ENCODE data around the gene STPG3. TPM values are rescaled to one million over a fixed set of nuclear protein-coding genes. Genes with fewer than 3 reads are reported as not detected.

Gene STPG3
- total and polyA plus RNA-seq, 4 experiments from 2014 or later, result not detected

DNA sequence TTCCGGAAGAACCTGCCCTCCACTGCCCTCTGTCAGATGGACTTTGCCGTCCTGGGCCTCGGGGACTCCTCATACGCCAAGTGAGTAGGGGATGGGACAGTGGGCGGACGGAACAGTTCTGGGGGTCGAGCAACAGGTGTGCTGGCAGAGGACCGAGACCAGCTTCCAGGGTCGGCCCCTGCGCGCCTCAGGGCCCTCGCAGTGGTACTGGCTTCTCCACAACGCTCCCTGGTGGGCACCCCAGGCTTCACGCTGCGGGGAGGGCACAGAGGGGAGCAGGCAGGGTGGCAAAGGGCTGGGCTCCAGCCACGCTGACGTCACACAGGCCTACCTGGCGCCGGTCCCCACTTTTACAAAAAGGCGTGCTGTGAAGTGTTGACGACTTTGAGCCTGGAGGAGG, 38.6 kb upstream of the STPG3 start:
- H3K4me3 Mint-ChIP-seq, result no peak overlapping the region
- H3K27me3 Mint-ChIP-seq, result no peaks in the 10 kb centered on the region
- intact Hi-C loops (cut with micrococcal nuclease), result no loop called here
- no peak overlapping the region for H3K27ac Mint-ChIP-seq
- Histone ChIP-seq H3K27ac (ENCODE audit: low read depth, low read length) (no peak overlapping the region), H3K4me3 (ENCODE audit: low read length in 2 of 2) (no peak overlapping the region), H3K27me3 (ENCODE audit: insufficient read depth, low read length) (no peaks in the 10 kb centered on the region), H3K9me3 (ENCODE audit: control insufficient read depth in 1 of 2, low read length in 2 of 2) (no peaks in the 10 kb centered on the region), H3K4me1 (ENCODE audit: insufficient read depth, low read length) (no peaks in the 10 kb centered on the region), H3K36me3 (ENCODE audit: insufficient read depth, low read length) (no peaks in the 10 kb centered on the region)
- no peak for DNase-seq
- peaks cover under 1 to 7% (median 5%) of the 10 kb centered on the region in 4 donors for H3K4me1 Mint-ChIP-seq
- peaks cover 2 to 6% of the 10 kb centered on the region in 2 donors for H3K36me3 Mint-ChIP-seq
- ChIA-PET POLR2A (ENCODE audit: partially characterized antibody) (no interaction called here), CTCF (ENCODE audit: partially characterized antibody) (no interaction called here)
- no peaks in the 10 kb centered on the region for H3K9me3 Mint-ChIP-seq

DNA sequence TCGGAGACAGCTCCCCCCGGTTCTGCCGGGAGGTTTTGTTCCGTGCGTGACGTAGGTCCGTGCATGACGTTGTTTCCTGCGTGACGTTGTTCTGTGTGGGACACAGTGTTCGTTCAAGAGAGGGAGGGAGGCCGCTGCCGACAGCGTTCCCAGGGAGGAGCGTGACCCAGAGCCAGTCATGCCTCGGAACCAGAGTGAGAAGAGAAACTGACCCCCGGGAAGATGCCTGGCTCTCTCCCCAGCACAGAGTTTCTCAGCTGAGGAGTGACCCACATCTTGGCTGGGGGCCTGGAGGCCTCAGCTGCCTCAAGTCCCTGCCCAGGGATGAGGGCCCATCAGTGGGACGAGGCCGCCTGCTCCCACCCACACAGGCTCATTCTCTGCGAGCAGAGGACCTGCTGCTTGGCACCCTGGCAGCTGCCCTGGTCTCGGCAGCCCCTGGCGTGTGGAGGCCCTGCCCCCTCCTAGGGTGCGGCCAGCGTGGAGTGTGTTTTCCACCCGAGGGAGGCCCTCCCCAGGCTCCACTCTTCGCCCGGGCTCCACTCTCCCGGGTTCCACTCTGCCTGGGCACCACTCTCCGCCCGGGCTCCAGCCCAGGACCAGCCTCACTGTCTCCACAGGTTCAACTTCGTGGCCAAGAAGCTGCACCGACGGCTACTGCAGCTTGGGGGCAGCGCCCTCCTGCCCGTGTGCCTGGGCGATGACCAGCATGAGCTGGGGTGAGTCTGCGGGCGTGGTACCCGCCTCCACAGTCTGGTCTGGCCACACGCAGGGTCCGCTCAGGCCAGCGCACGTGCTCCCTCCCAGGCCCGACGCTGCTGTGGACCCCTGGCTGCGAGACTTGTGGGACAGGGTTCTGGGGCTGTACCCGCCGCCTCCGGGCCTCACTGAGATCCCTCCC, 37.7 kb upstream of the STPG3 start:
- H3K27me3 ChIP-seq (ENCODE audit: insufficient read depth, low read length), result no peaks in the 10 kb centered on the region
- no peaks in the 10 kb centered on the region for H3K36me3 ChIP-seq (ENCODE audit: insufficient read depth, low read length)
- intact Hi-C loops (cut with micrococcal nuclease), result no loop called here
- Mint-ChIP-seq H3K9me3 (no peaks in the 10 kb centered on the region), H3K4me3 (no peak overlapping the region), H3K36me3 (peaks cover 0 to 4% of the 10 kb centered on the region in 2 donors), H3K27ac (peak overlapping the region in 1 of 7 donors; percentile 27), H3K27me3 (no peaks in the 10 kb centered on the region), H3K4me1 (peaks cover 0 to 4% (median 2%) of the 10 kb centered on the region in 4 donors)
- H3K27ac ChIP-seq (ENCODE audit: low read depth, low read length), result no peak overlapping the region
- DNase-seq, result no peak
- POLR2A ChIA-PET (ENCODE audit: partially characterized antibody), result interaction anchor here (1.6 kb wide), 1 partner anchor 8 kb away, joined by 7 read pairs; the partner anchor contains the start of genes NDOR1 and TMEM203
- no peaks in the 10 kb centered on the region for H3K4me1 ChIP-seq (ENCODE audit: insufficient read depth, low read length)
- H3K9me3 ChIP-seq (ENCODE audit: control insufficient read depth in 1 of 2, low read length in 2 of 2), result no peaks in the 10 kb centered on the region
- CTCF ChIA-PET (ENCODE audit: partially characterized antibody), result no interaction called here
- H3K4me3 ChIP-seq (ENCODE audit: low read length in 2 of 2), result no peak overlapping the region

DNA sequence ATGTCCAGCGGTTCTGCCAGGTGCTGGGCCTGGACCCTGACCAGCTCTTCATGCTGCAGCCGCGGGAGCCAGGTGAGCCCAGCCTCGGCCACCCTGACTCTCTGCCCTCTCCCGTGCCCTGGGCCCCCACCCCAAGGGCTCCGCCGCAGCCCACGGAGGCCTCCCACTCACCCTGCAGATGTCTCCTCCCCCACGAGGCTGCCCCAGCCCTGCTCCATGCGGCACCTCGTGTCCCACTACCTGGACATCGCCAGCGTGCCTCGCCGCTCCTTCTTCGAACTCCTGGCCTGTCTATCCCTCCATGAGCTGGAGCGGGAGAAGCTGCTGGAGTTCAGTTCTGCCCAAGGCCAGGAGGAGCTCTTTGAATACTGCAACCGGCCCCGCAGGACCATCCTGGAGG, 36.5 kb upstream of the STPG3 start:
- H3K27me3 Mint-ChIP-seq, result no peaks in the 10 kb centered on the region
- CTCF ChIA-PET (ENCODE audit: partially characterized antibody), result interaction anchor here (3.0 kb wide), 1 partner anchor 22 kb away, joined by 10 read pairs; no protein-coding TSS in a partner anchor
- H3K4me1 Mint-ChIP-seq, result peaks cover 0 to 1% (median 0%) of the 10 kb centered on the region in 4 donors
- H3K36me3 Mint-ChIP-seq, result no peaks in the 10 kb centered on the region
- H3K9me3 Mint-ChIP-seq, result no peaks in the 10 kb centered on the region
- H3K4me1 ChIP-seq (ENCODE audit: insufficient read depth, low read length), result no peaks in the 10 kb centered on the region
- no peak for DNase-seq
- no peaks in the 10 kb centered on the region for H3K36me3 ChIP-seq (ENCODE audit: insufficient read depth, low read length)
- intact Hi-C loops (cut with micrococcal nuclease), result no loop called here
- H3K4me3 ChIP-seq (ENCODE audit: low read length in 2 of 2), result no peak overlapping the region
- H3K9me3 ChIP-seq (ENCODE audit: control insufficient read depth in 1 of 2, low read length in 2 of 2), result no peaks in the 10 kb centered on the region
- POLR2A ChIA-PET (ENCODE audit: partially characterized antibody), result interaction anchor here (1.6 kb wide), 1 partner anchor 9 kb away, joined by 7 read pairs; the partner anchor contains the start of genes NDOR1 and TMEM203
- no peak overlapping the region for H3K4me3 Mint-ChIP-seq
- no peak overlapping the region for H3K27ac ChIP-seq (ENCODE audit: low read depth, low read length)
- H3K27ac Mint-ChIP-seq, result peak overlapping the region in 1 of 7 donors; percentile 27
- no peaks in the 10 kb centered on the region for H3K27me3 ChIP-seq (ENCODE audit: insufficient read depth, low read length)

DNA sequence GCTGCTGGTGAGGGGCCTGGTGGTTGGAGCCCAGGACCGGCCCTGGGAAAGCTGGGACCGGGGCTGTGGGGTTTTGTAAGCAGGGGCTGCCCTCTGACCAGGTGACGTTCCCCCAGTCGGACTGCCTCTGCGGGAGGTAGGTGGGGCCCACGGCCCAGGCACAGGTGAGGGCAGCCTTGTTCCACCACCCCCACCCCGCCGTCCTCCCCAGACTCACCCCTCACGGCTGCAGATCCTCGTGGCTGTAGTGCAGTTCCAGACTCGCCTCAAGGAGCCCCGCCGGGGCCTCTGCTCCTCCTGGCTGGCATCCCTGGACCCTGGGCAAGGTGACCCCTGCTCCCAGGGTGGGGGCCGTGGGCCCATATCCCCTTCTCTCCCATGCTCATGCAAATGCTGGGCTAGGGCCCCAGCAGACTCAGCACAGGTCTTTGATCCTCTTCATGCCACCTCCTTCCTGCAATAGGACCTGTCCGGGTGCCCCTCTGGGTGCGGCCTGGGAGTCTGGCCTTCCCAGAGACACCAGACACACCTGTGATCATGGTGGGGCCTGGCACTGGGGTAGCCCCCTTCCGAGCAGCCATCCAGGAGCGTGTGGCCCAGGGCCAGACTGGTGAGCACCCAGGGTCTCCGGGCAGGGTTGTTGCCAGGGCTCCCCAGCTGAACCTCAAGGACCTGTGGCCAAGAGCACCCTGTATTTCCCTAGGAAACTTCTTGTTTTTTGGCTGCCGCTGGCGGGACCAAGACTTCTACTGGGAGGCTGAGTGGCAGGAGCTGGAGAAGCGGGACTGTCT, 35.7 kb upstream of the STPG3 start:
- DNase-seq, result no peak
- Mint-ChIP-seq H3K9me3 (no peaks in the 10 kb centered on the region), H3K4me1 (peaks cover 0 to 1% (median 0%) of the 10 kb centered on the region in 4 donors), H3K27me3 (no peaks in the 10 kb centered on the region), H3K27ac (peak overlapping the region in 1 of 7 donors; percentile 27), H3K4me3 (no peak overlapping the region), H3K36me3 (no peaks in the 10 kb centered on the region)
- no peaks in the 10 kb centered on the region for H3K4me1 ChIP-seq (ENCODE audit: insufficient read depth, low read length)
- CTCF ChIA-PET (ENCODE audit: partially characterized antibody), result interaction anchor here (1.6 to 3.0 kb wide), 2 partner anchors 21 to 24 kb away, joined by 4 to 10 read pairs; no protein-coding TSS in a partner anchor
- H3K4me3 ChIP-seq (ENCODE audit: low read length in 2 of 2), result no peak overlapping the region
- POLR2A ChIA-PET (ENCODE audit: partially characterized antibody), result interaction anchor here (0.8 to 1.6 kb wide), 2 partner anchors 10 to 30 kb away, joined by 3 to 7 read pairs; partner anchors contain the start of genes NDOR1 and TMEM203
- H3K9me3 ChIP-seq (ENCODE audit: control insufficient read depth in 1 of 2, low read length in 2 of 2), result no peaks in the 10 kb centered on the region
- no peaks in the 10 kb centered on the region for H3K36me3 ChIP-seq (ENCODE audit: insufficient read depth, low read length)
- H3K27me3 ChIP-seq (ENCODE audit: insufficient read depth, low read length), result no peaks in the 10 kb centered on the region
- H3K27ac ChIP-seq (ENCODE audit: low read depth, low read length), result no peak overlapping the region
- intact Hi-C loops (cut with micrococcal nuclease), result no loop called here

DNA sequence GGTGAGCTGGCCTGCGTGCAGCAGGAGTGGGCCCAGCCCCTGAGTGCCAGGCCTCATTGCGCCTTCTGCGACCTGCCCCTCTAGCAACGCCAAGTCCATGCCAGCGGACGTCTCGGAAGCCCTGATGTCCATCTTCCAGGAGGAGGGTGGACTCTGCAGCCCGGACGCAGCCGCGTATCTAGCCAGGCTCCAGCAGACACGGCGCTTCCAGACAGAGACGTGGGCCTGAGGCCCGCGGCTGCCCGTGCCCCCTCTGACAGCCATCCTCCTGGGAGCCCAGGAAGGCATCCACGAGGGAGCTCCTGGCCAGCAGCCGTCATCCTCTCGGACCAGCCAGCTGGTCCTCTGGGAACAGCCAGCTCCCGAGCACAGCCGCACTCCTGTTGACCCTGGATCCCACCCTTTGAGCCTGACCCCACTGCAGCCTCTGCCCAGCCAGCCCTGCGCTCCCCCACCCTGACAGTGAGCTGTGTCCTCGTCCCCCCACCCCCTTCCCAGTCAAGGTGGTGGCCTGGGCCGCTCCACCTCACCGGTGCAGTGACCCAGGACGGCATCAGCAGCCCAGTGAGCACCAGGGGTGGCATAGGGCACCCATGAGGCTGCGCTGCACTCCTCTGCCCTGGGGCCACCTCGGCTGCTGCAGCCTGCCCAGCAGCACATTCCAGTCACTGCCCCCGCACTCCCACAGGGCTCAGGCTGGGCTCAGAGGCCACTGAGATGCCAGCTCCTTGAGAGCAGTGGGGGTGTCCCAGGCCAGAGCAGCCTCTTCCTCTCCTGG, 34.7 kb upstream of the STPG3 start:
- H3K9me3 Mint-ChIP-seq, result no peaks in the 10 kb centered on the region
- no peaks in the 10 kb centered on the region for H3K4me1 Mint-ChIP-seq
- intact Hi-C loops (cut with micrococcal nuclease), result no loop called here
- H3K36me3 Mint-ChIP-seq, result no peaks in the 10 kb centered on the region
- Histone ChIP-seq H3K4me3 (ENCODE audit: low read length in 2 of 2) (no peak overlapping the region), H3K4me1 (ENCODE audit: insufficient read depth, low read length) (no peaks in the 10 kb centered on the region), H3K27me3 (ENCODE audit: insufficient read depth, low read length) (no peaks in the 10 kb centered on the region), H3K27ac (ENCODE audit: low read depth, low read length) (no peak overlapping the region), H3K9me3 (ENCODE audit: control insufficient read depth in 1 of 2, low read length in 2 of 2) (no peaks in the 10 kb centered on the region), H3K36me3 (ENCODE audit: insufficient read depth, low read length) (no peaks in the 10 kb centered on the region)
- H3K27me3 Mint-ChIP-seq, result no peaks in the 10 kb centered on the region
- ChIA-PET POLR2A (ENCODE audit: partially characterized antibody) (interaction anchor here (0.8 to 2.0 kb wide), 3 partner anchors 16 to 104 kb away, joined by 3 to 7 read pairs (median 3); partner anchors contain the start of gene TPRN), CTCF (ENCODE audit: partially characterized antibody) (interaction anchor here (1.6 to 3.0 kb wide), 2 partner anchors 20 to 25 kb away, joined by 4 to 10 read pairs; no protein-coding TSS in a partner anchor)
- no peak overlapping the region for H3K27ac Mint-ChIP-seq
- no peak overlapping the region for H3K4me3 Mint-ChIP-seq
- DNase-seq, result no peak

DNA sequence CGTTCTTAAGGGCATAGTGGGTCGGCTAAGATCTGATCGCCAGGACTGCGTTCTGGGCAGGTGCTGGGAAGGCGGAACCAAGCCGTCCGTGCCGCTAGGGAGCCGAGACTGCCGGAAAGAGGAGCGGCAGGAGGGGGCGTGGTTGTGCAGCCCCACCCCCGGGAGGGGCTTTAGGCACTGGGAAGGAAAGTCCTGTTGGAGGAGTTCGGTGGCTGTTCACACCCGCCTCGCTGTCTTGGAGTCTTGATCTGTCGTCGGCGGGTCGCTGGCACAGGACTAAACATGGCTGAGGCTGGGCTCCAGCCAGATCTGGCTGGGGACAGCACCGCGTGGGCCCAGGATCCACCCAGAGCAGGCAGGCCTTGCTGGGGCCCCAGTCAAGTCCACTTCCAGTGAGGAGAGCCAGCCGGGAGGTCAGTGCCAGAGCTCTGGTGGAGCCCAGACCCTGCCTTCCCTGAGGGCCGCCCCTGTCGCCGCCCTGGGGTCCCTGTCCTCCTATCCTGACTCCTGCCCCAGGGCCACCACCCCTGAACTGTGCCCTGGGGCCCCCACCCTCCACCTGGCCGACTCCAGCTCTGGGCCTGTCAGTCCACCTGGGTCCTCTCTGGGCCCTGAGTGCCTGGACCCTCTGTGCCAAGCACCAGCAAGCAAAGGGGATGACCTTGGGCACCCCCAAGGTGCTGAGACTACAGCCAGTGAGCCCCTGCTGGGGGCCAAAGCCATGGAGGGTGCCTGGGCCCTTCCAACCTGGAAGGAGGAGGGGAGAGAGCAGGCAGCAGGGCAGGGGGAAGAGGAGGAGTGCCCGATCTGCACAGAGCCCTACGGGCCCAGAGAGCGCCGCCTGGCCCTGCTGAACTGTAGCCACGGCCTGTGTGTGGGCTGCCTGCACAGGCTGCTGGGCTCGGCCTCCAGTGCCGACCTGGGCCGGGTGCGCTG, 33.5 kb upstream of the STPG3 start:
- no peaks in the 10 kb centered on the region for H3K36me3 Mint-ChIP-seq
- Histone ChIP-seq H3K4me1 (ENCODE audit: insufficient read depth, low read length) (peaks cover 2% of the 10 kb centered on the region), H3K36me3 (ENCODE audit: insufficient read depth, low read length) (no peaks in the 10 kb centered on the region), H3K9me3 (ENCODE audit: control insufficient read depth in 1 of 2, low read length in 2 of 2) (no peaks in the 10 kb centered on the region), H3K27ac (ENCODE audit: low read depth, low read length) (no peak overlapping the region), H3K4me3 (ENCODE audit: low read length in 2 of 2) (no peak overlapping the region), H3K27me3 (ENCODE audit: insufficient read depth, low read length) (no peaks in the 10 kb centered on the region)
- DNase-seq, result no peak
- no peak overlapping the region for H3K27ac Mint-ChIP-seq
- intact Hi-C loops (cut with micrococcal nuclease), result no loop called here
- ChIA-PET CTCF (ENCODE audit: partially characterized antibody) (no interaction called here), POLR2A (ENCODE audit: partially characterized antibody) (interaction anchor here (0.9 to 6.8 kb wide), 4 partner anchors 17 to 105 kb away, joined by 3 to 61 read pairs (median 5); partner anchors contain the start of genes ANAPC2, SSNA1 and TPRN)
- H3K4me1 Mint-ChIP-seq, result no peaks in the 10 kb centered on the region
- peak overlapping the region in 1 of 8 donors; percentile 10 for H3K4me3 Mint-ChIP-seq
- no peaks in the 10 kb centered on the region for H3K9me3 Mint-ChIP-seq
- no peaks in the 10 kb centered on the region for H3K27me3 Mint-ChIP-seq

All from CD4-positive, alpha-beta memory T cell (primary cell).